NCI-H2029 (cell line): ENCODE results near the gene YTHDC2.

Experiments used
- DNase-seq: peaks from one replicate; lab custom pipeline; 2025; lab: John Stamatoyannopoulos, UW

The YTHDC2 gene

DNA sequence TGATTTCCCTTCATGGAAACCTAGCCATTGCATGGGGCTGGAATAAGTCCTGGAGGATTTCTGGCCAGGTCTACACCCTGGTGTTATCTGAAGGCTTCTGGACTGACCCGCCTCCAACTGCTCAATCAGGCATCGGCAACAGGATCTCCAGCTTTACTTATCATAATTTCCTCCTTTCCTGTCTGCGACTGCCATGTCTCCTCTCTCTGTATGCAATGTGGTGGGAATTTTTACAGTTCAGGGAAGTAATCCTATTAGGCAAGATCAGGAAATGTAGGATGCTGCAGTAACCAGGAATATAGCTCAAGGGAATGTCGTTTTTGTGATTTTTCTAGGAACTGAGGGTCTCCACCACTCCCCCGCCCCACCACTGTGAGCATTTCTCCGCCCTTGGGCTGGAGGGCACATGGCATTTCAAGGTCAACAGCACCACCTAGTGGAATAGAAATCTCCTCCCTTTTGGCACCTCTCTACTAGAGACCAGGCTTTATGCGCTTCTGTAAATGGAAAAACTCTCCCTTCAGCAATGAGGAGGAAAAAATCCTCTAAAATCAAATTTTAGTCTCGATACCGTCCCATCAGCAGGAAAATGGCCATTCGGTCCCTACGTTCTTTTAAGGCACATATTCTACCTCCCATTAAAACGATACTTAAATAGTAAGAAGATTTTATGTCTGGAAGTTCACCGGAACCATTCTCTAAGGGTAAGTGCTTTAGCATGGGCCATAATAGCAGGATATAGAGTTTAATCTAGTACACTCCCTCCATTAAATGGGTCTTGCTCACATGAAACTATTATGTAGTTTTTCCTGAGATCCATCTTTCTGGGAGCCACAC lies 93.0 kb downstream of the YTHDC2 start:
- peak; percentile 42 for DNase-seq

GRCh38 chr5:113607361-113607760 lies 93.9 kb downstream of the YTHDC2 start:
- DNase-seq = no peak

- no peak for DNase-seq
Observed at GRCh38 chr5:113608113-113608596, 94.7 kb downstream of the YTHDC2 start.

- DNase-seq = peak; percentile 25
Observed at GRCh38 chr5:113612060-113612496, 98.6 kb downstream of the YTHDC2 start.

DNA sequence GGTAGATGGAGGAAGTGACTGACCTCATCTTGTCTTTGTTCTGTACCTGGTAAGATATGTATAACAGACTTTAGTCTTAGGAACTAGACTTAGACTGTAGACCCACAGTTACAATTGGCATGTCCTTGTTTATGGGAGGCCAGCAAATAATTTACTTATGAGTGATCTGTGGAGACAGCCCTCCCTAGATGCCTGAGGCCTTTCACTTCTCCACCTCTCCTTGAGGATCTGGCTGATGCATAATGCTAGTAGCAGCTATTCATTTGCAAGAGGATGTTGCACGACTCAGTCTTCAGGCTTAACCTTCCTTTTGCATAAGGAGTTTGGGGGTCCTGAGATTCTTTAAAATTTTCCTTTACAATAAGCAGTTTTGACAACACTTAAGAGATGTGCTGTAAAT lies 100.7 kb downstream of the YTHDC2 start:
- DNase-seq = no peak

- DNase-seq = no peak
Observed at GRCh38 chr5:113615708-113616107, 102.2 kb downstream of the YTHDC2 start.

DNA sequence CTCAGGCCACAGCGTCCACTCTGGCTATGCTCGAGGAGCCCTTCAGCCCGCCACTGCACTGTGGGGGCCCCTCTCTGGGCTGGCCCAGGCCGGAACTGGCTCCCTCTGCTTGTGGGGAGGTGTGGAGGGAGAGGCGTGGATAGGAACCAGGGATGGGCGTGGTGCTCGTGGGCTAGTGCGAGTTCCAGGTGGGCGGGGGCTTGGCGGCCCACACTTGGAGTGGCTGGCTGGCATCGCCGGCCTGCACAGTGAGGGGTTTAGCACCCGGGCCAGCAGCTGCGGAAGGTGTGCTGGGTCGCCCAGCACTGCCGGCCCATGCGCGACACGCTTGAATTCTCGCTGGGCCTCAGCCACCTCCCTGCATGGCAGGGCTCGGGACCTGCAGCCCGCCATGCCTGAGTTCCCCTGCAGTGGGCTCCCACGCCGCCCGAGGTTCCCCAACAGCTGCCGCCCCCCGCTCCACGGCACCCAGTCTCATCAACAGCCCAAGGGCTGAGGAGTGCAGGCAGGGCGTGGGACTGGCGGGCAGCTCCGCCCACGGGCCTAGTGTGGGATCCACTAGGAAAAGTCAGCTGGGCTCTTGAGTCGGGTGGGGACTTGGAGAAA lies 103.8 kb downstream of the YTHDC2 start:
- no peak for DNase-seq

GRCh38 chr5:113632996-113633395 lies 119.5 kb downstream of the YTHDC2 start:
- DNase-seq = no peak

DNA sequence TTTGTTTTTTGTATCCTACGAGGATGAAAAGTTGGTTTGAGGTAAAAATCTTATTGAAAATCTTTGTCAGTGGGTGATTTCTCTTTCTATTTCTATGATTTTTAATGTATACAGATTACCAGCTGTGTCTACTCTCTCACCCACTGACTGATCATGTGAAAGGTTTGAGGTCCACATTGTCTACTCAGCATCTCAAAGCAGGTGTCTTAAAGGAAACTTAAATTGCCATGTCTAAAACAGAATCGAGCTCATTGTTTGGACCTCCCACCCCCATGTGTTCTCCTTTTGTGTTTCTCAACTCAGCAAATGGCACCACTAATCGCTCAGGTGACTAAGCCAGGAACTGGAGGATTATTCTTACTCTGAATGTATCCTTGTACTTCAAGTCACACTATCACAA lies 121.5 kb downstream of the YTHDC2 start:
- no peak for DNase-seq

- no peak for DNase-seq
Observed at GRCh38 chr5:113641715-113642114, 128.2 kb downstream of the YTHDC2 start.
